C4-2B (cell line): Measurements from ENCODE around the gene ANKRD1.

Experiments used
- ZFX ChIP-seq: fragments of 450-650 bp; IDR thresholded peaks from 2 replicates; pipeline ENCODE4 v1.6.1; 2017
- TF ChIP-seq, protein P1 (sequence below): fragments of 450-650 bp; conservative IDR thresholded peaks from 2 replicates; pipeline ENCODE4 v1.5.1; 2017; ENCODE audit warnings: mild to moderate bottlenecking

DNA sequence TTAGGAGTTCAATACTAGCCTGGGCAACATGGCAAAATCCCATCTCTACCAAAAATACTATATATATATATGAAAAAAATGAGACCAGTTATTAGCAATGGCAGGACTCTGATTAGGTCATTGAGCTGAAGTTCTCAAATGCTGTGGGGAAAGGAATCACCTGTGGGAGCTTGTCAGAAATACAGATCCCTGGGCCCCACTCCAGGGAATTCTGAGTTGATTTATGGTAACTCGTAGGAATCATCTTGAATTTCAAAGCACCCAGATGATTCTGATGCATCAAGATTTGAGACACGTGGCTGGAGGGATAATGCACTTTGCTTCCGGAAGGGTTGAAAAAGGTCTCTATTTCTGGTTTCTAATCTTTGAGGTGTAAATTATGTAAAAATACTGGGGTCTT lies 1.0 kb upstream of the ANKRD1 start:
- TF ChIP-seq, protein P1, sequence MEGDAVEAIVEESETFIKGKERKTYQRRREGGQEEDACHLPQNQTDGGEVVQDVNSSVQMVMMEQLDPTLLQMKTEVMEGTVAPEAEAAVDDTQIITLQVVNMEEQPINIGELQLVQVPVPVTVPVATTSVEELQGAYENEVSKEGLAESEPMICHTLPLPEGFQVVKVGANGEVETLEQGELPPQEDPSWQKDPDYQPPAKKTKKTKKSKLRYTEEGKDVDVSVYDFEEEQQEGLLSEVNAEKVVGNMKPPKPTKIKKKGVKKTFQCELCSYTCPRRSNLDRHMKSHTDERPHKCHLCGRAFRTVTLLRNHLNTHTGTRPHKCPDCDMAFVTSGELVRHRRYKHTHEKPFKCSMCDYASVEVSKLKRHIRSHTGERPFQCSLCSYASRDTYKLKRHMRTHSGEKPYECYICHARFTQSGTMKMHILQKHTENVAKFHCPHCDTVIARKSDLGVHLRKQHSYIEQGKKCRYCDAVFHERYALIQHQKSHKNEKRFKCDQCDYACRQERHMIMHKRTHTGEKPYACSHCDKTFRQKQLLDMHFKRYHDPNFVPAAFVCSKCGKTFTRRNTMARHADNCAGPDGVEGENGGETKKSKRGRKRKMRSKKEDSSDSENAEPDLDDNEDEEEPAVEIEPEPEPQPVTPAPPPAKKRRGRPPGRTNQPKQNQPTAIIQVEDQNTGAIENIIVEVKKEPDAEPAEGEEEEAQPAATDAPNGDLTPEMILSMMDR, result no peak
- TF ChIP-seq ZFX, result no peak
